Immature natural killer cell (primary cell): Measurements from ENCODE around the gene LAMB3. TPM values are rescaled to one million over a fixed set of nuclear protein-coding genes. Genes with fewer than 3 reads are reported as not detected.

Source experiments
- DNase-seq, 3 donors: peaks; one replicate each; pipeline ENCODE4 v3.0.0; 2022; ENCODE audit warnings: mixed read lengths in 1 of 3
- H3K27ac Mint-ChIP-seq, 6 donors: one replicate each; pipeline ENCODE4 v1.8.0; 2020; ENCODE audit warnings: mixed read lengths in 6 of 6, mild to moderate bottlenecking in 5 of 6, inconsistent platforms in 4 of 6, moderate library complexity in 3 of 6
- H3K27me3 Mint-ChIP-seq, 3 donors: one replicate each; pipeline ENCODE4 v1.8.0; 2020 to 2021; ENCODE audit warnings: low read depth in 3 of 3, mild to moderate bottlenecking in 3 of 3, mixed read lengths in 3 of 3, moderate library complexity in 3 of 3, inconsistent platforms in 1 of 3
- H3K36me3 Mint-ChIP-seq, 3 donors: one replicate each; pipeline ENCODE4 v1.8.0; 2020; ENCODE audit warnings: mixed read lengths in 3 of 3, inconsistent platforms in 2 of 3, mild to moderate bottlenecking in 2 of 3
- H3K4me1 Mint-ChIP-seq, 2 donors: one replicate each; pipeline ENCODE4 v1.8.0; 2020; ENCODE audit warnings: inconsistent platforms in 2 of 2, mild to moderate bottlenecking in 2 of 2, mixed read lengths in 2 of 2, moderate library complexity in 1 of 2
- H3K4me3 Mint-ChIP-seq, 5 donors: one replicate each; pipeline ENCODE4 v1.8.0; 2020; ENCODE audit warnings: mild to moderate bottlenecking in 5 of 5, mixed read lengths in 5 of 5, inconsistent platforms in 3 of 5, moderate library complexity in 3 of 5
- H3K9me3 Mint-ChIP-seq, 6 donors: one replicate each; pipeline ENCODE4 v1.8.0; 2020; ENCODE audit warnings: mild to moderate bottlenecking in 6 of 6, mixed read lengths in 6 of 6, inconsistent platforms in 4 of 6, moderate library complexity in 3 of 6
- polyA plus RNA-seq, 3 donors: library from polyadenylated mRNA; unstranded; fragments of 300-500 nt; fragmentation: Illumina TruSeq; gene quantifications; one replicate each; pipeline ENCODE4 v1.2.3, GENCODE V29; 2021

Gene LAMB3
- polyA plus RNA-seq, 3 donors from 2014 or later = 0.58 to 1.6 TPM; not detected in 1

GRCh38 chr1:209622841-209623829 lies 29.1 kb downstream of the LAMB3 start:
- no peak for DNase-seq
- Mint-ChIP-seq H3K4me1 (peaks cover 0 to 4% of the 10 kb centered on the region in 2 donors), H3K36me3 (peaks cover 0 to 8% (median 4%) of the 10 kb centered on the region in 3 donors), H3K9me3 (no peaks in the 10 kb centered on the region), H3K27ac (no peak overlapping the region), H3K4me3 (no peak overlapping the region), H3K27me3 (peaks cover 0 to 8% (median under 1%) of the 10 kb centered on the region in 3 donors)

- Mint-ChIP-seq H3K9me3 (no peaks in the 10 kb centered on the region), H3K4me1 (peaks cover 0 to 4% of the 10 kb centered on the region in 2 donors), H3K36me3 (peaks cover 0 to 9% (median 8%) of the 10 kb centered on the region in 3 donors), H3K4me3 (no peak overlapping the region), H3K27ac (no peak overlapping the region), H3K27me3 (peaks cover 0 to 8% (median 4%) of the 10 kb centered on the region in 3 donors)
- DNase-seq = no peak
These were observed 30.2 kb downstream of the LAMB3 start for GRCh38 chr1:209621741-209622655.

GRCh38 chr1:209621286-209621685 lies 30.9 kb downstream of the LAMB3 start:
- peaks cover 0 to 4% of the 10 kb centered on the region in 2 donors for H3K4me1 Mint-ChIP-seq
- H3K9me3 Mint-ChIP-seq = no peaks in the 10 kb centered on the region
- H3K27ac Mint-ChIP-seq = no peak overlapping the region
- peaks cover 0 to 8% (median 4%) of the 10 kb centered on the region in 3 donors for H3K27me3 Mint-ChIP-seq
- peaks cover 0 to 12% (median 9%) of the 10 kb centered on the region in 3 donors for H3K36me3 Mint-ChIP-seq
- DNase-seq = no peak
- H3K4me3 Mint-ChIP-seq = no peak overlapping the region

GRCh38 chr1:209620487-209620884 lies 31.7 kb downstream of the LAMB3 start:
- DNase-seq = no peak
- Mint-ChIP-seq H3K9me3 (no peaks in the 10 kb centered on the region), H3K27me3 (peaks cover 0 to 8% (median 4%) of the 10 kb centered on the region in 3 donors), H3K36me3 (peaks cover 4 to 16% (median 12%) of the 10 kb centered on the region in 3 donors), H3K4me1 (peaks cover 0 to 4% of the 10 kb centered on the region in 2 donors), H3K27ac (no peak overlapping the region), H3K4me3 (no peak overlapping the region)

- Mint-ChIP-seq H3K4me3 (no peak overlapping the region), H3K9me3 (no peaks in the 10 kb centered on the region), H3K36me3 (peaks cover 4 to 16% (median 12%) of the 10 kb centered on the region in 3 donors), H3K4me1 (peaks cover 0 to 4% of the 10 kb centered on the region in 2 donors), H3K27ac (no peak overlapping the region), H3K27me3 (peaks cover 0 to 8% (median 4%) of the 10 kb centered on the region in 3 donors)
- no peak for DNase-seq
These were observed 32.3 kb downstream of the LAMB3 start for GRCh38 chr1:209619696-209620486.

- Mint-ChIP-seq H3K27ac (no peak overlapping the region), H3K9me3 (no peaks in the 10 kb centered on the region), H3K36me3 (peaks cover 4 to 13% (median 12%) of the 10 kb centered on the region in 3 donors), H3K27me3 (peaks cover 0 to 6% (median 4%) of the 10 kb centered on the region in 3 donors), H3K4me3 (no peak overlapping the region), H3K4me1 (peaks cover 0 to 4% of the 10 kb centered on the region in 2 donors)
- no peak for DNase-seq
These were observed 33.3 kb downstream of the LAMB3 start for GRCh38 chr1:209618756-209619420.

- Mint-ChIP-seq H3K4me1 (peaks cover 0 to 4% of the 10 kb centered on the region in 2 donors), H3K27me3 (peaks cover 2 to 8% (median 4%) of the 10 kb centered on the region in 3 donors), H3K27ac (no peak overlapping the region), H3K4me3 (no peak overlapping the region), H3K9me3 (no peaks in the 10 kb centered on the region), H3K36me3 (peaks cover 4 to 13% (median 12%) of the 10 kb centered on the region in 3 donors)
- no peak for DNase-seq
These were observed 33.9 kb downstream of the LAMB3 start for GRCh38 chr1:209618291-209618690.

GRCh38 chr1:209617755-209618154 lies 34.5 kb downstream of the LAMB3 start:
- Mint-ChIP-seq H3K9me3 (no peaks in the 10 kb centered on the region), H3K4me1 (peaks cover 0 to 4% of the 10 kb centered on the region in 2 donors), H3K36me3 (peaks cover 4 to 13% (median 12%) of the 10 kb centered on the region in 3 donors), H3K27me3 (peaks cover 2 to 8% (median 4%) of the 10 kb centered on the region in 3 donors), H3K27ac (no peak overlapping the region), H3K4me3 (no peak overlapping the region)
- no peak for DNase-seq

GRCh38 chr1:209617047-209617673 lies 35.1 kb downstream of the LAMB3 start:
- no peak overlapping the region for H3K4me3 Mint-ChIP-seq
- no peak for DNase-seq
- H3K27ac Mint-ChIP-seq = no peak overlapping the region

GRCh38 chr1:209616366-209617046 lies 35.7 kb downstream of the LAMB3 start:
- no peaks in the 10 kb centered on the region for H3K9me3 Mint-ChIP-seq
- H3K36me3 Mint-ChIP-seq = peaks cover 4 to 9% (median 8%) of the 10 kb centered on the region in 3 donors
- H3K4me1 Mint-ChIP-seq = peaks cover 3 to 4% of the 10 kb centered on the region in 2 donors
- no peak for DNase-seq
- no peak overlapping the region for H3K4me3 Mint-ChIP-seq
- H3K27me3 Mint-ChIP-seq = peaks cover 2 to 8% (median 4%) of the 10 kb centered on the region in 3 donors
- H3K27ac Mint-ChIP-seq = no peak overlapping the region

More at GRCh38 chr1:209617047-209617673, 35.1 kb downstream of the LAMB3 start:
- Mint-ChIP-seq H3K9me3 (no peaks in the 10 kb centered on the region), H3K4me1 (peaks cover 0 to 4% of the 10 kb centered on the region in 2 donors), H3K36me3 (peaks cover 4 to 13% (median 12%) of the 10 kb centered on the region in 3 donors), H3K27me3 (peaks cover 2 to 8% (median 4%) of the 10 kb centered on the region in 3 donors)

GRCh38 chr1:209614906-209615305 lies 37.3 kb downstream of the LAMB3 start:
- peaks cover 6 to 8% of the 10 kb centered on the region in 2 donors for H3K4me1 Mint-ChIP-seq
- DNase-seq = no peak
- no peaks in the 10 kb centered on the region for H3K9me3 Mint-ChIP-seq
- peaks cover 2 to 8% (median 4%) of the 10 kb centered on the region in 3 donors for H3K27me3 Mint-ChIP-seq
- peaks cover 4 to 8% (median 8%) of the 10 kb centered on the region in 3 donors for H3K36me3 Mint-ChIP-seq
- no peak overlapping the region for H3K27ac Mint-ChIP-seq
- no peak overlapping the region for H3K4me3 Mint-ChIP-seq

GRCh38 chr1:209614151-209614420 lies 38.1 kb downstream of the LAMB3 start:
- Mint-ChIP-seq H3K27ac (no peak overlapping the region), H3K27me3 (peaks cover 2 to 4% (median 4%) of the 10 kb centered on the region in 3 donors), H3K9me3 (no peaks in the 10 kb centered on the region)

More at GRCh38 chr1:209614151-209614420, 38.1 kb downstream of the LAMB3 start:
- peaks cover 4 to 8% (median 8%) of the 10 kb centered on the region in 3 donors for H3K36me3 Mint-ChIP-seq
- H3K4me3 Mint-ChIP-seq = no peak overlapping the region
- no peak for DNase-seq
- H3K4me1 Mint-ChIP-seq = peaks cover 6 to 8% of the 10 kb centered on the region in 2 donors
